Measurements from ENCODE around the gene NRIP2. TPM values are rescaled to one million over a fixed set of nuclear protein-coding genes. Genes with fewer than 3 reads are reported as not detected.

Gene NRIP2
- total RNA-seq, 2 experiments from 2014 or later = not detected

DNA sequence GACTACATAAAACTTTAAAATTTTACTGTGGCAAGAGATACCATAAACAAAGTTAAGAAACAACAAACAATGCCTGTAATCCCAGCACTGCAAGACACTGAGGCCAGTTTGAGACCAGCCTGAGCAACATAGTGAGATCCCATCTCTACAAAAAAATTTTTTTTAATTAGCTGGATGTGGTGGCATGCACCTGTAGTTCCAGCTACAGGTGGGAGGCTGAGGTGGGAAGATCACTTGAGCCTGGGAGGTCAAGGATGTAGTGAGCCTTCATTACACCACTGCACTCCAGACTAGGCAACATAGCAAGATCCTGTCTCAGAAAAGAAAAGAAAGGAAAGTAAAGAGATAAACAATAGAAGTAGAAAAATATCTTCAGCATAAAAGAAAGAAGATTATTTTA, 25.3 kb upstream of the NRIP2 start:
- Mint-ChIP-seq H3K27ac (no peak overlapping the region), H3K4me3 (no peak overlapping the region), H3K27me3 (no peaks in the 10 kb centered on the region), H3K4me1 (no peaks in the 10 kb centered on the region), H3K36me3 (ENCODE audit: low read depth) (peaks cover 53% of the 10 kb centered on the region), H3K9me3 (ENCODE audit: low read depth) (no peaks in the 10 kb centered on the region)
- CTCF ChIA-PET = no interaction called here
- ATAC-seq (no peak), DNase-seq (no peak)
- POLR2A ChIA-PET = no interaction called here
- intact Hi-C loops (cut with DNase I, micrococcal nuclease) = no loop called here

DNA sequence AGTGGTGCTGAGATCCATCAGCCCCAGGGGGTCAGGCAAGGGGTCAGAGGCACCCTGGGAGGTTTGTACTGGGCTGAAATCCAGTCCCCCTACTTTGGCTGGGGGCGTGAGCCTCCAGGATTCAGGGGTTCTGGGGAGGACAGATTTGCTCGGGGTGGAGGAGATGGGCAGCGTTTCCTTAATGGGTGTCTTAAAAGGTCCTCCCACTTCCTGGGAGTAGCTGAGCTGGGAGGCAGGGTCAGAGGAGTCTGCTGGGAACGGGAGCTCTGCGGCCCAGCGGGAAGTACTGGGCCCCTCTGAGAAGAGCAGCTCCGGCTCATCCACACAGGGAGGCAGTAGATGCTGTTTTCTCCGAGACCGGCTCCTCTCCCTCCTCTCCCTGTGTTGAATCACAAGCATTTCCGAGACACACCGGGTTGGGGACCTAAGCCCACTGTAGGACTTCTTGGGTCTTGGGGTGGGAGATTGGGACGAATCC, 24.1 kb upstream of the NRIP2 start:
- peaks cover 41% of the 10 kb centered on the region for H3K36me3 Mint-ChIP-seq (ENCODE audit: low read depth)
- DNase-seq = no peak
- CTCF ChIA-PET = interaction anchor here (0.7 to 1.3 kb wide), 3 partner anchors 16 to 19 kb away, joined by 3 to 4 read pairs (median 3); no protein-coding TSS in a partner anchor
- H3K27me3 Mint-ChIP-seq = no peaks in the 10 kb centered on the region
- no peaks in the 10 kb centered on the region for H3K9me3 Mint-ChIP-seq (ENCODE audit: low read depth)
- intact Hi-C loops (cut with DNase I, micrococcal nuclease) = no loop called here
- H3K4me3 Mint-ChIP-seq = no peak overlapping the region
- POLR2A ChIA-PET = no interaction called here
- no peaks in the 10 kb centered on the region for H3K4me1 Mint-ChIP-seq
- no peak for ATAC-seq
- H3K27ac Mint-ChIP-seq = no peak overlapping the region

- intact Hi-C loops (cut with DNase I, micrococcal nuclease) = no loop called here
- H3K36me3 Mint-ChIP-seq (ENCODE audit: low read depth) = peaks cover 37% of the 10 kb centered on the region
Observed at GRCh38 chr12:2858334-2858733, 23.5 kb upstream of the NRIP2 start.

DNA sequence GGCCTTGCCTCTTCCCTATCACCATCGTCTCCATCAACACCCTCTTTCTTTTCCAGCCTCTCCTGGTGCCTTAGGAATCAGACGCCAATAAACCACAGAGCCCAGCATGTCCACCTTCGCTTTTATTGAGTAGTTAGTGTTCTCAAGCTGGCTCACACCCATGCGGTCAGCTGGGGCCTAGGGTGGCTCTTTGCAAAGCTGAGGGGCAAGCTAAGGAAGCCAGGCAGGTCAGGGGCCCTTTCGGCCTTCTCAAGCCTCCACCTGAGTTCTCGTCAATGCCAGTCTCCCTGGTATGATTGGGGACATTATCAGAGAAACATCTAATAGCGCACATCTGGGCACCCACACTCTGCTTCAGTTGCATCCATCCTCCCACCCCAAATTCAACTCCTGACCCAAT, 22.7 kb upstream of the NRIP2 start:
- ATAC-seq (no peak), DNase-seq (no peak)
- Mint-ChIP-seq H3K27ac (no peak overlapping the region), H3K36me3 (ENCODE audit: low read depth) (peaks cover 31% of the 10 kb centered on the region), H3K4me3 (no peak overlapping the region), H3K4me1 (peaks cover 3% of the 10 kb centered on the region), H3K9me3 (ENCODE audit: low read depth) (no peaks in the 10 kb centered on the region), H3K27me3 (no peaks in the 10 kb centered on the region)
- intact Hi-C loops (cut with DNase I, micrococcal nuclease) = no loop called here
- CTCF ChIA-PET = interaction anchor here (0.6 to 1.0 kb wide), 2 partner anchors 185 to 574 kb away, joined by 3 to 4 read pairs; no protein-coding TSS in a partner anchor
- POLR2A ChIA-PET = no interaction called here

More at GRCh38 chr12:2858334-2858733, 23.5 kb upstream of the NRIP2 start:
- no peak for DNase-seq
- peaks cover 3% of the 10 kb centered on the region for H3K4me1 Mint-ChIP-seq
- ATAC-seq = no peak
- ChIA-PET CTCF (interaction anchor here (0.7 to 1.3 kb wide), 4 partner anchors 15 to 185 kb away, joined by 3 to 4 read pairs (median 3); no protein-coding TSS in a partner anchor), POLR2A (no interaction called here)
- H3K9me3 Mint-ChIP-seq (ENCODE audit: low read depth) = no peaks in the 10 kb centered on the region
- no peak overlapping the region for H3K27ac Mint-ChIP-seq
- H3K27me3 Mint-ChIP-seq = no peaks in the 10 kb centered on the region
- no peak overlapping the region for H3K4me3 Mint-ChIP-seq

- ATAC-seq (peak; percentile 20), DNase-seq (no peak)
- peaks cover 3% of the 10 kb centered on the region for H3K4me1 Mint-ChIP-seq
- no peak within 1 kb of the TSS for H3K4me3 Mint-ChIP-seq
- CTCF ChIA-PET = interaction anchor here (0.6 to 1.2 kb wide), 4 partner anchors 9 to 573 kb away, joined by 3 to 4 read pairs (median 4); no protein-coding TSS in a partner anchor
- H3K27me3 Mint-ChIP-seq = no peaks in the 10 kb centered on the region
- no peak within 1 kb of the TSS for H3K27ac Mint-ChIP-seq
- no peaks in the 10 kb centered on the region for H3K9me3 Mint-ChIP-seq (ENCODE audit: low read depth)
- POLR2A ChIA-PET = no interaction called here
- peaks cover 29% of the 10 kb centered on the region for H3K36me3 Mint-ChIP-seq (ENCODE audit: low read depth)
- intact Hi-C loops (cut with DNase I, micrococcal nuclease) = no loop called here
Observed at GRCh38 chr12:2857021-2857431, 22.2 kb upstream of the NRIP2 start, which contains the start of gene TEX52. TEX52 (minus strand) TSS chr12:2857039; CDS start chr12:2857026, 13 bp downstream.

DNA sequence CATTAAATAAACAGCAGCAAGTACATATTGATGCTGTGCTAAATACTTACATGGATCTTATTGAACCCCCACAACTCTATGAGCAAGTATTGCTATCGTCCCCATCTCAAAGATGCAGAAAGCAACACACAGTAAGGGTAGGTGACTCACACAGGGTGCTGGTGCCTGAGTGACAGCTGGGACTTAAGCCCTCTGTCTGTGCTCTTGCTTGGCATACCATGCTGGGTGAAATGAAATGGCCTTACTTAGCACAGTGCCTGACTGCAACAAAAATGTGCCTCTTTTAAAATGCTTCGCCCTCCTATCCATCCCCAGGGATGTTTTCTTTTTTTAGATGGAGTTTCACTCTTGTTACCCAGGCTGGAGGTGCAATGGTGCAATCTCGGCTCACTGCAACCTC, 21.2 kb upstream of the NRIP2 start:
- peaks cover 3% of the 10 kb centered on the region for H3K4me1 Mint-ChIP-seq
- H3K36me3 Mint-ChIP-seq (ENCODE audit: low read depth) = peaks cover 22% of the 10 kb centered on the region
- no peak for DNase-seq
- intact Hi-C loops (cut with DNase I, micrococcal nuclease) = no loop called here
- ATAC-seq = no peak
- H3K27ac Mint-ChIP-seq = no peak overlapping the region
- ChIA-PET CTCF (interaction anchor here (0.6 to 5.2 kb wide), 4 partner anchors 10 to 822 kb away, joined by 3 to 34 read pairs (median 4); no protein-coding TSS in a partner anchor), POLR2A (interaction anchor here (0.6 kb wide), 1 partner anchor 11 kb away, joined by 5 read pairs; no protein-coding TSS in a partner anchor)
- H3K4me3 Mint-ChIP-seq = no peak overlapping the region
- no peaks in the 10 kb centered on the region for H3K9me3 Mint-ChIP-seq (ENCODE audit: low read depth)
- H3K27me3 Mint-ChIP-seq = no peaks in the 10 kb centered on the region

GRCh38 chr12:2855546-2855945, 20.7 kb upstream of the NRIP2 start:
- CTCF ChIA-PET = interaction anchor here (0.6 to 5.2 kb wide), 2 partner anchors 88 to 822 kb away, joined by 3 to 34 read pairs; no protein-coding TSS in a partner anchor
- no peak for ATAC-seq
- no peak for DNase-seq
- Mint-ChIP-seq H3K9me3 (ENCODE audit: low read depth) (no peaks in the 10 kb centered on the region), H3K4me1 (peaks cover 3% of the 10 kb centered on the region), H3K36me3 (ENCODE audit: low read depth) (peaks cover 22% of the 10 kb centered on the region), H3K4me3 (no peak overlapping the region), H3K27ac (no peak overlapping the region), H3K27me3 (no peaks in the 10 kb centered on the region)
- POLR2A ChIA-PET = interaction anchor here (0.6 kb wide), 1 partner anchor 12 kb away, joined by 5 read pairs; no protein-coding TSS in a partner anchor
- intact Hi-C loops (cut with DNase I, micrococcal nuclease) = no loop called here

- peaks cover 15% of the 10 kb centered on the region for H3K36me3 Mint-ChIP-seq (ENCODE audit: low read depth)
Observed at GRCh38 chr12:2854669-2855453, 20.0 kb upstream of the NRIP2 start.

GRCh38 chr12:2853626-2854025, 18.8 kb upstream of the NRIP2 start:
- ChIA-PET CTCF (interaction anchor here (0.6 to 5.2 kb wide), 19 partner anchors 7 to 189 kb away, joined by 3 to 34 read pairs (median 4); partner anchors contain the start of genes FOXM1 and RHNO1), POLR2A (interaction anchor here (1.0 kb wide), 1 partner anchor 91 kb away, joined by 3 read pairs; no protein-coding TSS in a partner anchor)
- Mint-ChIP-seq H3K27me3 (no peaks in the 10 kb centered on the region), H3K36me3 (ENCODE audit: low read depth) (peaks cover 10% of the 10 kb centered on the region), H3K4me1 (peaks cover 3% of the 10 kb centered on the region), H3K9me3 (ENCODE audit: low read depth) (no peaks in the 10 kb centered on the region), H3K27ac (no peak overlapping the region), H3K4me3 (no peak overlapping the region)
- intact Hi-C loops (cut with DNase I, micrococcal nuclease) = loop anchor here (1.0 kb wide), 2 partner anchors 91 to 188 kb away; no protein-coding TSS in a partner anchor
- DNase-seq (peak; percentile 74), ATAC-seq (peak; percentile 78)

More at GRCh38 chr12:2854669-2855453, 20.0 kb upstream of the NRIP2 start:
- intact Hi-C loops (cut with DNase I, micrococcal nuclease) = no loop called here
- ChIA-PET CTCF (interaction anchor here (0.5 to 5.2 kb wide), 16 partner anchors 7 to 217 kb away, joined by 3 to 34 read pairs (median 4); partner anchors contain the start of genes FOXM1 and RHNO1), POLR2A (interaction anchor here (0.6 to 1.0 kb wide), 2 partner anchors 22 to 43 kb away, joined by 3 to 5 read pairs; partner anchors contain the start of genes FOXM1 and RHNO1)
- Mint-ChIP-seq H3K4me1 (peaks cover 3% of the 10 kb centered on the region), H3K9me3 (ENCODE audit: low read depth) (no peaks in the 10 kb centered on the region), H3K4me3 (no peak overlapping the region), H3K27me3 (no peaks in the 10 kb centered on the region), H3K27ac (no peak overlapping the region)
- DNase-seq (no peak), ATAC-seq (no peak)

DNA sequence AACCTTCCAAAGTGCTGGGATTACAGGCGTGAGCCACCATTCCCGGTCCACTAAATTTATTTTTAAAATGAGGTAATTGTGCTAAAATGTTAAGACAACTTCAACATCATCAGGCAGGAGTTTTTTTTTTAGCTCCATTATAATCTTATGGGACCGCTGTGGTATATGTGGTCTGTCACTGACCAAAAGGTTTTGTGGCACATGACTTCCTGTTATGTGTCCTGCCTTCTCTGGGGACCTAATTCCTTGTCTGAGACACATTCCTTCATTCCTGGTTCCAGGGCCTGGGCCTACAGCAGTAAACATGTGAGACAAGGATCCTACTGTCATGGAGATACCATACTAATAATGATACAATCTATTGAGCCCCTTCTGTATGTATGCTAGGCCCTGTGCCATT, 17.1 kb upstream of the NRIP2 start:
- Mint-ChIP-seq H3K27ac (no peak overlapping the region), H3K9me3 (ENCODE audit: low read depth) (no peaks in the 10 kb centered on the region), H3K36me3 (ENCODE audit: low read depth) (peaks cover 11% of the 10 kb centered on the region), H3K4me3 (no peak overlapping the region), H3K27me3 (no peaks in the 10 kb centered on the region), H3K4me1 (peaks cover 3% of the 10 kb centered on the region)
- ChIA-PET CTCF (interaction anchor here (0.8 to 5.2 kb wide), 2 partner anchors 92 to 190 kb away, joined by 3 to 34 read pairs; no protein-coding TSS in a partner anchor), POLR2A (interaction anchor here (0.6 to 0.7 kb wide), 2 partner anchors 16 to 38 kb away, joined by 7 to 13 read pairs; no protein-coding TSS in a partner anchor)
- intact Hi-C loops (cut with DNase I, micrococcal nuclease) = no loop called here
- DNase-seq (no peak), ATAC-seq (no peak)

GRCh38 chr12:2845280-2845679, 10.4 kb upstream of the NRIP2 start:
- no peak overlapping the region for H3K4me3 Mint-ChIP-seq
- no peak for ATAC-seq
- intact Hi-C loops (cut with DNase I, micrococcal nuclease) = no loop called here
- CTCF ChIA-PET = interaction anchor here (1.0 to 1.8 kb wide), 4 partner anchors 9 to 189 kb away, joined by 3 to 6 read pairs (median 4); no protein-coding TSS in a partner anchor
- H3K36me3 Mint-ChIP-seq (ENCODE audit: low read depth) = peaks cover 13% of the 10 kb centered on the region
- H3K27me3 Mint-ChIP-seq = no peaks in the 10 kb centered on the region
- POLR2A ChIA-PET = no interaction called here
- H3K4me1 Mint-ChIP-seq = no peaks in the 10 kb centered on the region
- H3K27ac Mint-ChIP-seq = no peak overlapping the region
- H3K9me3 Mint-ChIP-seq (ENCODE audit: low read depth) = no peaks in the 10 kb centered on the region
- DNase-seq = no peak
